ENCODE data around the gene PPARG.
"Not testable (repeated sequence)": the region's sequence is repeated elsewhere in the genome, so short reads cannot be mapped to it uniquely, and the experiment has no call there.

The PPARG gene

DNA sequence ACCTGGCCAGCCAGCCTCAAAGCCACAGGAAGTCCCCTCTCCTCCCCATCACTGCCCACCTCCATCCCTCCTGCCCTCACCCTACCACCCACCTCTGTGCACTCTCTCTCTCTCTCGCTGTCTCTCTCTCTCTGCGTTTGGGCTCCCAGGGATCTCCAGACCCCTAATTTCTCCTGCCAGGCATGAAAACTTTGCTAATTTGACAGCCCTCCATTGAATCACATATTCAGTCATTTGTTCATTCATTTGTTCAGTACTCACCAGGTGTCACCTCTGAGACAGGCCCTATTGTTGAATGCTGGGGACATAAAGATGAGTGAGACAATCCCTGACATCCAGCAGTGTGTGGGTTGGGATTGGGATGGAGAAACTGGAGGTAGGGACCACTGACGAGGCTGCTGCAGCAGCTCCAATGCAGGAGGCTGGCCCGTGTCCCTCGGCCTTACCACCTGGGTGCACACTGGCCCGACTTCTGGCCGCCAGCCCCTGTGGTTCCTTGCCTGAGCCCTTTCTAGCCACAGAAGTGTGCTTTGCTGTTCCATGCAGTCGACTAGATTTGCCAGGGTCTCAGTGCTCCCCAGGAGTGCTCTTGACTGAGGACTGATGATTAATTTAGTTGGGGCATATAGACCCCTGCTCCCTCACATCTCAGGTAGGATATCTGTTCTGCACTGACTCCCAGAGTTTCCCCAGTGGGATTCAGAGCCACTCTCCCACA lies 156.8 kb downstream of the PPARG start:
- peak overlapping the region; percentile 80 for H3K27ac ChIP-seq (ENCODE audit: low read length, poor library complexity, severe bottlenecking)

DNA sequence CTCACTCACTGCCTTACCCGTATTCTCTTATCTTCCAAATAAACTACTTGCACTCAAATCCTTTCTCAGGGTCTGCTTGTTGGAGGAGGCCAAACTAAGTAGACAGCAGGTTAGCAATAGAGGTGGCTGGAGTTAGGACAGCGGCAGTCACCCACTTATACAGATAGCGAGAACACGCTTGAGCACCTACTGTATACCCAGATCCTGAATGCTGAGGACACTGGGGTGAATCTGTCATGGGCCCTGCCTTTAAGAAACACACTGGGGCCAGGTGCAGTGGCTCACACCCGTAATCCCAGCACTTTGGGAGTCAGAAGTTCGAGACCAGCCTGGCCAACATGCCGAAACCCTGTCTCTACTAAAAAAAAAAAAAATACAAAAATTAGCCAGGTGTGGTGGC lies 157.4 kb downstream of the PPARG start:
- no peaks in the 10 kb centered on the region for H3K27me3 ChIP-seq (ENCODE audit: control insufficient read depth in 1 of 2, insufficient read depth in 1 of 2, low read length in 2 of 2)
- peaks cover 27% of the 10 kb centered on the region for H3K4me1 ChIP-seq (ENCODE audit: control insufficient read depth, insufficient read depth, low read depth, low read length)
- H3K79me1 ChIP-seq (replicated peaks; ENCODE audit: low read length, poor library complexity, severe bottlenecking) = no peaks in the 10 kb centered on the region
- peaks cover under 1% of the 10 kb centered on the region for H3K9me3 ChIP-seq (ENCODE audit: control insufficient read depth, low read length)
- H3K4ac ChIP-seq (ENCODE audit: low read depth in 1 of 2, low read length in 2 of 2) = no peak overlapping the region
- H2AK5ac ChIP-seq (ENCODE audit: low read length, severe bottlenecking) = no peak overlapping the region
- H2BK12ac ChIP-seq (ENCODE audit: low read length in 2 of 2) = no peak overlapping the region
- H4K91ac ChIP-seq (ENCODE audit: low read length) = no peak overlapping the region
- no peak overlapping the region for H2BK120ac ChIP-seq (ENCODE audit: low read depth, low read length)
- DNase-seq = no peak
- no peak overlapping the region for H3K23ac ChIP-seq (ENCODE audit: low read length in 2 of 2)
- no peak overlapping the region for H2AFZ ChIP-seq (ENCODE audit: low read depth, low read length)
- H3K36me3 ChIP-seq (ENCODE audit: control insufficient read depth in 1 of 2, insufficient read depth in 2 of 2, low read depth in 1 of 2, low read length in 2 of 2) = no peaks in the 10 kb centered on the region
- H3K14ac ChIP-seq (ENCODE audit: low read length in 2 of 2) = no peak overlapping the region
- H3K27ac ChIP-seq (ENCODE audit: low read length, poor library complexity, severe bottlenecking) = no peak overlapping the region
- WGBS = 91% methylated on average over 7 of the region's 7 CpGs
- H3K9ac ChIP-seq (ENCODE audit: low read length) = no peak overlapping the region
- no peak overlapping the region for H3K4me3 ChIP-seq (ENCODE audit: insufficient read depth in 1 of 2, low read depth in 1 of 2, low read length in 2 of 2)
- no peak overlapping the region for H2BK15ac ChIP-seq (ENCODE audit: low read depth, poor library complexity, severe bottlenecking)
- no peak overlapping the region for H4K8ac ChIP-seq (ENCODE audit: low read length)
- H3K4me2 ChIP-seq (ENCODE audit: low read length, poor library complexity, severe bottlenecking) = no peak overlapping the region
- no peak overlapping the region for H2BK5ac ChIP-seq (ENCODE audit: low read depth, low read length, poor library complexity, severe bottlenecking)
- H3K18ac ChIP-seq (ENCODE audit: low read depth in 1 of 2, low read length in 2 of 2) = no peak overlapping the region

More for the DNA sequence above, 156.8 kb downstream of the PPARG start:
- no peak for DNase-seq
- no peak overlapping the region for H3K4ac ChIP-seq (ENCODE audit: low read depth in 1 of 2, low read length in 2 of 2)
- no peak overlapping the region for H2BK15ac ChIP-seq (ENCODE audit: low read depth, poor library complexity, severe bottlenecking)
- no peak overlapping the region for H3K18ac ChIP-seq (ENCODE audit: low read depth in 1 of 2, low read length in 2 of 2)
- no peak overlapping the region for H3K4me3 ChIP-seq (ENCODE audit: insufficient read depth in 1 of 2, low read depth in 1 of 2, low read length in 2 of 2)
- H3K79me1 ChIP-seq (replicated peaks; ENCODE audit: low read length, poor library complexity, severe bottlenecking) = no peaks in the 10 kb centered on the region
- peak overlapping the region; percentile 63 for H2AK5ac ChIP-seq (ENCODE audit: low read length, severe bottlenecking)
- H3K9me3 ChIP-seq (ENCODE audit: control insufficient read depth, low read length) = no peaks in the 10 kb centered on the region
- H3K23ac ChIP-seq (ENCODE audit: low read length in 2 of 2) = no peak overlapping the region
- no peaks in the 10 kb centered on the region for H3K36me3 ChIP-seq (ENCODE audit: control insufficient read depth in 1 of 2, insufficient read depth in 2 of 2, low read depth in 1 of 2, low read length in 2 of 2)
- no peak overlapping the region for H3K4me2 ChIP-seq (ENCODE audit: low read length, poor library complexity, severe bottlenecking)
- no peak overlapping the region for H2BK120ac ChIP-seq (ENCODE audit: low read depth, low read length)
- WGBS = 92% methylated on average over 8 of the region's 8 CpGs
- peaks cover 33% of the 10 kb centered on the region for H3K4me1 ChIP-seq (ENCODE audit: control insufficient read depth, insufficient read depth, low read depth, low read length)
- H4K91ac ChIP-seq (ENCODE audit: low read length) = no peak overlapping the region
- H2BK5ac ChIP-seq (ENCODE audit: low read depth, low read length, poor library complexity, severe bottlenecking) = no peak overlapping the region
- no peak overlapping the region for H3K9ac ChIP-seq (ENCODE audit: low read length)
- no peak overlapping the region for H4K8ac ChIP-seq (ENCODE audit: low read length)
- H2BK12ac ChIP-seq (ENCODE audit: low read length in 2 of 2) = no peak overlapping the region
- H3K27me3 ChIP-seq (ENCODE audit: control insufficient read depth in 1 of 2, insufficient read depth in 1 of 2, low read length in 2 of 2) = no peaks in the 10 kb centered on the region
- H2AFZ ChIP-seq (ENCODE audit: low read depth, low read length) = no peak overlapping the region
- no peak overlapping the region for H3K14ac ChIP-seq (ENCODE audit: low read length in 2 of 2)

DNA sequence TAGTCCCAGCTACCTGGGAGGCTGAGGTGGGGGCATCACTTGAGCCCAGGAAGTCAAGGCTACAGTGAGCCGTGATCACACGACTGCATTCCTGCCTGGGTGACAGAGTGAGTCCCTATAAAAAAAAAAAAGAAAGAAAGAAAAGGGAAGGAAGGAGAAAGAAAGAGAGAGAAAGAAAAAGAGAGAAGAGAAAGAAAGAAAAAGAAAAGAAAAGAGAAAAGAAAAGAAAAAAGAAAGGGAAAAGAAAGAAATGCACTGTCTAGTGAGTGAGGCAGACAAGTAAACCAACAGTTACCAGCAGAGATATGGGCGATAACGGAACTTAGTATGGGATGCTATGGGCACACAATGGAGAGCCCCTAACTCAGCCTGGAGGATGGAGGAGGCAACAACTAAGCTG lies 158.2 kb downstream of the PPARG start:
- Histone ChIP-seq H3K4me2 (ENCODE audit: low read length, poor library complexity, severe bottlenecking) (no peak overlapping the region), H2AK5ac (ENCODE audit: low read length, severe bottlenecking) (no peak overlapping the region), H3K18ac (ENCODE audit: low read depth in 1 of 2, low read length in 2 of 2) (no peak overlapping the region), H3K79me1 (replicated peaks; ENCODE audit: low read length, poor library complexity, severe bottlenecking) (no peaks in the 10 kb centered on the region), H2BK5ac (ENCODE audit: low read depth, low read length, poor library complexity, severe bottlenecking) (no peak overlapping the region), H3K4me3 (ENCODE audit: insufficient read depth in 1 of 2, low read depth in 1 of 2, low read length in 2 of 2) (no peak overlapping the region), H3K23ac (ENCODE audit: low read length in 2 of 2) (no peak overlapping the region), H3K9me3 (ENCODE audit: control insufficient read depth, low read length) (peaks cover 3% of the 10 kb centered on the region), H2BK120ac (ENCODE audit: low read depth, low read length) (no peak overlapping the region), H3K4me1 (ENCODE audit: control insufficient read depth, insufficient read depth, low read depth, low read length) (peaks cover 22% of the 10 kb centered on the region), H3K4ac (ENCODE audit: low read depth in 1 of 2, low read length in 2 of 2) (no peak overlapping the region), H3K36me3 (ENCODE audit: control insufficient read depth in 1 of 2, insufficient read depth in 2 of 2, low read depth in 1 of 2, low read length in 2 of 2) (no peaks in the 10 kb centered on the region), H2AFZ (ENCODE audit: low read depth, low read length) (no peak overlapping the region), H3K9ac (ENCODE audit: low read length) (no peak overlapping the region), H3K27me3 (ENCODE audit: control insufficient read depth in 1 of 2, insufficient read depth in 1 of 2, low read length in 2 of 2) (no peaks in the 10 kb centered on the region), H4K91ac (ENCODE audit: low read length) (no peak overlapping the region), H3K14ac (ENCODE audit: low read length in 2 of 2) (no peak overlapping the region), H2BK12ac (ENCODE audit: low read length in 2 of 2) (no peak overlapping the region), H4K8ac (ENCODE audit: low read length) (no peak overlapping the region), H2BK15ac (ENCODE audit: low read depth, poor library complexity, severe bottlenecking) (no peak overlapping the region), H3K27ac (ENCODE audit: low read length, poor library complexity, severe bottlenecking) (no peak overlapping the region)
- 92% methylated on average over 4 of the region's 4 CpGs for WGBS
- DNase-seq = no peak

DNA sequence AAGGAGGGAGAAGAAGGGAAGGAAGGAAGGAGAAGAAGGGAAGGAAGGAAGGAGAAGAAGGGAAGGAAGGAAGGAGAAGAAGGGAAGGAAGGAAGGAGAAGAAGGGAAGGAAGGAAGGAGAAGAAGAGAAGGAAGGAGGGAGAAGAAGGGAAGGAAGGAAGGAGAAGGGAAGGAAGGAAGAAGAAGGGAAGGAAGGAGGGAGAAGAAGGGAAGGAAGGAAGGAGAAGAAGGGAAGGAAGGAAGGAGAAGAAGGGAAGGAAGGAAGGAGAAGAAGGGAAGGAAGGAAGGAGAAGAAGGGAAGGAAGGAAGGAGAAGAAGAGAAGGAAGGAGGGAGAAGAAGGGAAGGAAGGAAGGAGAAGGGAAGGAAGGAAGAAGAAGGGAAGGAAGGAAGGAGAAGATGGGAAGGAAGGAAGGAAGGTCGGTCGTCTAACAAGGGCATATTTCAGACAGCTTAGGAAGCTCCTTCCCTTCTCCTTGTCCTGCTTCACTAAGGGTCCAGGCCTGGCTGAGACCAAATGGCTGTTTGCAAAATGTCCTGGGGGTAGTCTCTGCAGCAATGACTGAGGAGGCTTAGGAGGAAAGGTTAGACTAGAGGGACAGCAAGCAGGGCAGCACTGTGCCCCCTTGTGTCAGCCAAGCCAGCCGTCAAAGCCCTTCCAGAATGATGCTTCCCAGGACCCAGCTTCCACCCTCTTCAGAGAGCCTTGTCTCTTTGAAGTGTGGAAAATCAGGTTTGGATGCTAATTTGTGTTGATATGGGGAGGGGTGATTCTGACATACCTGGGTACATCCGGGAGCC lies 159.7 kb downstream of the PPARG start:
- not testable (repeated sequence) for H2AFZ ChIP-seq (ENCODE audit: low read depth, low read length); H3K18ac ChIP-seq (ENCODE audit: low read depth in 1 of 2, low read length in 2 of 2); H2BK12ac ChIP-seq (ENCODE audit: low read length in 2 of 2); H3K9me3 ChIP-seq (ENCODE audit: control insufficient read depth, low read length); H3K4me3 ChIP-seq (ENCODE audit: insufficient read depth in 1 of 2, low read depth in 1 of 2, low read length in 2 of 2); H3K14ac ChIP-seq (ENCODE audit: low read length in 2 of 2); H3K4me2 ChIP-seq (ENCODE audit: low read length, poor library complexity, severe bottlenecking); H2BK15ac ChIP-seq (ENCODE audit: low read depth, poor library complexity, severe bottlenecking); DNase-seq; H3K36me3 ChIP-seq (ENCODE audit: control insufficient read depth in 1 of 2, insufficient read depth in 2 of 2, low read depth in 1 of 2, low read length in 2 of 2); H2BK120ac ChIP-seq (ENCODE audit: low read depth, low read length); H3K79me1 ChIP-seq (replicated peaks; ENCODE audit: low read length, poor library complexity, severe bottlenecking); H3K23ac ChIP-seq (ENCODE audit: low read length in 2 of 2); H4K91ac ChIP-seq (ENCODE audit: low read length); H3K27ac ChIP-seq (ENCODE audit: low read length, poor library complexity, severe bottlenecking); H2BK5ac ChIP-seq (ENCODE audit: low read depth, low read length, poor library complexity, severe bottlenecking); H3K4ac ChIP-seq (ENCODE audit: low read depth in 1 of 2, low read length in 2 of 2); H3K9ac ChIP-seq (ENCODE audit: low read length); H2AK5ac ChIP-seq (ENCODE audit: low read length, severe bottlenecking); H3K27me3 ChIP-seq (ENCODE audit: control insufficient read depth in 1 of 2, insufficient read depth in 1 of 2, low read length in 2 of 2); H4K8ac ChIP-seq (ENCODE audit: low read length)
- H3K4me1 ChIP-seq (ENCODE audit: control insufficient read depth, insufficient read depth, low read depth, low read length) = peaks cover 20% of the 10 kb centered on the region
- WGBS = 69% methylated on average over 3 of the region's 4 CpGs

Data from mesenchymal stem cell (in vitro differentiated cells and primary cell).